GM18519 (cell line): ENCODE results near the gene HS3ST2.
"Not testable (repeated sequence)": the region's sequence is repeated elsewhere in the genome, so short reads cannot be mapped to it uniquely, and the experiment has no call there.

ENCODE experiments used
- ATAC-seq: cut with Tn5 transposase; IDR thresholded peaks from one replicate; pipeline ENCODE4 v1.9.1; 2021; ENCODE audit warnings: mild to moderate bottlenecking, moderate library complexity; ENCODE audit not compliant: unreplicated experiment, low FRiP score

The HS3ST2 gene

GRCh38 chr16:22810226-22810625 is 3.7 kb upstream of the HS3ST2 start:
- ATAC-seq: no peak

GRCh38 chr16:22813223-22813947 is 577 bp upstream of the HS3ST2 start:
- no peak for ATAC-seq

- ATAC-seq: no peak
Measured at GRCh38 chr16:22814711-22815105, 746 bp downstream of the HS3ST2 start.

- no peak for ATAC-seq
Measured at GRCh38 chr16:22815863-22816262, 1.9 kb downstream of the HS3ST2 start.

- ATAC-seq: no peak
Measured at GRCh38 chr16:22816475-22816874, 2.5 kb downstream of the HS3ST2 start.

- not testable (repeated sequence) for ATAC-seq
Measured at GRCh38 chr16:22818736-22819135, 4.8 kb downstream of the HS3ST2 start.

GRCh38 chr16:22838681-22839080 is 24.7 kb downstream of the HS3ST2 start:
- no peak for ATAC-seq

GRCh38 chr16:22842031-22842430 is 28.1 kb downstream of the HS3ST2 start:
- not testable (repeated sequence) for ATAC-seq

- ATAC-seq: no peak
Measured at GRCh38 chr16:22843122-22843521, 29.2 kb downstream of the HS3ST2 start.

- no peak for ATAC-seq
Measured at GRCh38 chr16:22843856-22844255, 29.9 kb downstream of the HS3ST2 start.

- no peak for ATAC-seq
Measured at GRCh38 chr16:22844416-22844815, 30.5 kb downstream of the HS3ST2 start.

GRCh38 chr16:22847100-22847499 is 33.1 kb downstream of the HS3ST2 start:
- ATAC-seq: no peak

- no peak for ATAC-seq
Measured at GRCh38 chr16:22847690-22848089, 33.7 kb downstream of the HS3ST2 start.

GRCh38 chr16:22848451-22848850 is 34.5 kb downstream of the HS3ST2 start:
- no peak for ATAC-seq

GRCh38 chr16:22849517-22849916 is 35.6 kb downstream of the HS3ST2 start:
- no peak for ATAC-seq

- no peak for ATAC-seq
Measured at GRCh38 chr16:22855231-22855630, 41.3 kb downstream of the HS3ST2 start.

- ATAC-seq: no peak
Measured at GRCh38 chr16:22857296-22858025, 43.5 kb downstream of the HS3ST2 start.

- no peak for ATAC-seq
Measured at GRCh38 chr16:22859925-22860324, 46.0 kb downstream of the HS3ST2 start.

GRCh38 chr16:22861580-22861979 is 47.6 kb downstream of the HS3ST2 start:
- no peak for ATAC-seq

- ATAC-seq: no peak
Measured at GRCh38 chr16:22862046-22862445, 48.1 kb downstream of the HS3ST2 start.

- ATAC-seq: no peak
Measured at GRCh38 chr16:22864375-22864774, 50.4 kb downstream of the HS3ST2 start.

GRCh38 chr16:22868593-22869224 is 54.7 kb downstream of the HS3ST2 start:
- no peak for ATAC-seq
